A549 (cell line): ENCODE data around the gene CFAP65. TPM values are rescaled to one million over a fixed set of nuclear protein-coding genes. Genes with fewer than 3 reads are reported as not detected.

Experiments
- ATAC-seq, 2 experiments: fragments of 200-7000 bp in 1 of 2; fragments of >200 bp in 1 of 2; cut with Nextera tagmentation in 1 of 2; cut with Tn5 transposase in 1 of 2; 3 replicates each; pipeline versions ENCODE4 v1.8.0 to v1.9.1; 2018 to 2020; ENCODE audit warnings: mild to moderate bottlenecking in 1 of 2, moderate library complexity in 1 of 2
- CTCF ChIA-PET: fragments of 300-600 bp; sonication (Branson Sonifier 250); formaldehyde crosslinking; extraction: SDS; loops from one replicate; lab custom pipeline; 2021; ENCODE audit warnings: antibody characterized with exemption, inconsistent platforms; lab: Yijun Ruan, JAX
- POLR2A ChIA-PET: fragments of 350-600 bp; formaldehyde crosslinking; extraction: SDS; loops from one replicate; lab custom pipeline; 2021; ENCODE audit warnings: antibody characterized with exemption, inconsistent platforms; lab: Yijun Ruan, JAX
- DNase-seq, 2 experiments: peaks; one replicate each; pipeline versions ENCODE4 v3.0.0 to v3.0.0-alpha.2; 2011 to 2016; ENCODE audit warnings: low read depth in 1 of 2, low spot score in 1 of 2
- FAIRE-seq: peaks from 2 replicates; lab custom pipeline; 2011; peaks lifted over from hg19 to GRCh38; lab: Jason Lieb, UNC
- H3K27ac ChIP-seq, 2 experiments: fragments of >200 bp; sonication (Bioruptor Twin); formaldehyde crosslinking; 3 replicates each; pipeline ENCODE4 v1.5.1; 2016 to 2017
- H3K4me1 ChIP-seq: fragments of >200 bp; sonication (Bioruptor Twin); formaldehyde crosslinking; 3 replicates; pipeline ENCODE4 v1.6.1; 2016
- H3K4me2 ChIP-seq: fragments of >200 bp; sonication (Bioruptor Twin); formaldehyde crosslinking; 3 replicates; pipeline ENCODE4 v1.6.1; 2016
- H3K4me3 ChIP-seq: fragments of >200 bp; sonication (Bioruptor Twin); formaldehyde crosslinking; 3 replicates; pipeline ENCODE4 v1.5.1; 2016
- H3K9me3 ChIP-seq: fragments of >200 bp; sonication (Bioruptor Twin); formaldehyde crosslinking; 3 replicates; pipeline ENCODE4 v1.6.1; 2016
- BHLHE40 ChIP-seq: IDR thresholded peaks from 2 replicates; pipeline ENCODE4 v1.6.1; 2012; ENCODE audit warnings: low read depth, low read length, inconsistent platforms
- CBX8 ChIP-seq: fragments of 200-600 bp; sonication (generic); IDR thresholded peaks from 2 replicates; pipeline ENCODE4 v1.6.1; 2016
- EHF ChIP-seq: fragments of 250-450 bp; sonication (Bioruptor Pico); IDR thresholded peaks from 2 replicates; pipeline ENCODE4 v1.5.0; 2020; ENCODE audit warnings: mild to moderate bottlenecking
- ELK1 ChIP-seq: fragments of 150-350 bp; IDR thresholded peaks from 2 replicates; pipeline ENCODE4 v1.6.1; 2014; ENCODE audit warnings: low read depth, mild to moderate bottlenecking, low read length
- ESRRA ChIP-seq: fragments of 150-350 bp; IDR thresholded peaks from 2 replicates; pipeline ENCODE4 v1.6.1; 2014; ENCODE audit warnings: mild to moderate bottlenecking, low read length, borderline replicate concordance
- FOSB ChIP-seq: fragments of 250-450 bp; sonication (Bioruptor Pico); IDR thresholded peaks from 2 replicates; pipeline ENCODE4 v1.5.0; 2020; ENCODE audit warnings: mild to moderate bottlenecking, moderate library complexity
- FOSL2 ChIP-seq, 2 experiments: fragments of 450-650 bp in 1 of 2; fragments of >200 bp in 1 of 2; sonication (Bioruptor Twin) in 1 of 2; formaldehyde crosslinking; IDR thresholded peaks; 2 replicates each; pipeline versions ENCODE4 v1.5.0 to v1.6.1; 2016 to 2020; ENCODE audit warnings: mild to moderate bottlenecking in 1 of 2, moderate library complexity in 1 of 2
- FOXS1 ChIP-seq: fragments of 250-450 bp; sonication (Bioruptor Pico); IDR thresholded peaks from 2 replicates; pipeline ENCODE4 v1.5.0; 2020; ENCODE audit warnings: mild to moderate bottlenecking, moderate library complexity
- HDAC2 ChIP-seq: fragments of 200-600 bp; sonication (generic); IDR thresholded peaks from 2 replicates; pipeline ENCODE4 v1.6.1; 2016
- HMGXB4 ChIP-seq: fragments of 250-450 bp; sonication (Bioruptor Pico); IDR thresholded peaks from 2 replicates; pipeline ENCODE4 v1.5.0; 2021; ENCODE audit warnings: mild to moderate bottlenecking, moderate library complexity, borderline replicate concordance
- HOXA7 ChIP-seq: fragments of 250-450 bp; sonication (Bioruptor Pico); IDR thresholded peaks from 2 replicates; pipeline ENCODE4 v1.5.0; 2020; ENCODE audit warnings: mild to moderate bottlenecking, moderate library complexity
- HOXB13 ChIP-seq: fragments of 250-450 bp; sonication (Bioruptor Pico); IDR thresholded peaks from 2 replicates; pipeline ENCODE4 v1.5.0; 2020; ENCODE audit warnings: low read depth, mild to moderate bottlenecking, moderate library complexity
- HOXB5 ChIP-seq: fragments of 250-450 bp; sonication (Bioruptor Pico); IDR thresholded peaks from 2 replicates; pipeline ENCODE4 v1.5.0; 2020; ENCODE audit warnings: mild to moderate bottlenecking, moderate library complexity
- JUN ChIP-seq, 2 experiments: fragments of >200 bp; sonication (Bioruptor Twin); formaldehyde crosslinking; IDR thresholded peaks; 2 replicates in 1 of 2; 3 replicates in 1 of 2; pipeline ENCODE4 v1.6.1; 2016 to 2017
- KDM5A ChIP-seq: fragments of 200-600 bp; sonication (generic); IDR thresholded peaks from 2 replicates; pipeline ENCODE4 v1.6.1; 2016; ENCODE audit warnings: antibody characterized with exemption, mild to moderate bottlenecking
- NFE2L2 ChIP-seq: fragments of 150-350 bp; conservative IDR thresholded peaks from 2 replicates; pipeline ENCODE4 v1.6.1; 2014; ENCODE audit warnings: low read length
- NR3C1 ChIP-seq: fragments of >200 bp; sonication (Bioruptor Twin); formaldehyde crosslinking; IDR thresholded peaks from 3 replicates; pipeline ENCODE4 v1.6.1; 2017
- PHF8 ChIP-seq: fragments of 200-600 bp; sonication (generic); IDR thresholded peaks from 2 replicates; pipeline ENCODE4 v1.6.1; 2016; ENCODE audit warnings: low read depth, mild to moderate bottlenecking, antibody characterized with exemption, moderate library complexity, borderline replicate concordance
- POLR2A ChIP-seq: IDR thresholded peaks from 2 replicates; pipeline ENCODE4 v1.6.1; 2012; ENCODE audit warnings: mild to moderate bottlenecking, low read length
- RAD21 ChIP-seq, 2 experiments: fragments of >200 bp in 1 of 2; sonication (Bioruptor Twin) in 1 of 2; formaldehyde crosslinking in 1 of 2; IDR thresholded peaks in 1 of 2; conservative IDR thresholded peaks in 1 of 2; 2 replicates in 1 of 2; 3 replicates in 1 of 2; pipeline ENCODE4 v1.6.1; 2012 to 2018; ENCODE audit warnings: inconsistent platforms in 1 of 2
- RFX5 ChIP-seq: fragments of 450-650 bp; IDR thresholded peaks from 2 replicates; pipeline ENCODE4 v1.7.1; 2014; ENCODE audit warnings: antibody characterized with exemption, mild to moderate bottlenecking, moderate library complexity
- SMC3 ChIP-seq: fragments of >200 bp; sonication (Bioruptor Twin); formaldehyde crosslinking; IDR thresholded peaks from 3 replicates; pipeline ENCODE4 v1.6.1; 2018; ENCODE audit warnings: inconsistent platforms
- TFCP2L1 ChIP-seq: fragments of 250-450 bp; sonication (Bioruptor Pico); IDR thresholded peaks from 2 replicates; pipeline ENCODE4 v1.5.0; 2021; ENCODE audit warnings: mild to moderate bottlenecking
- TP53 ChIP-seq: fragments of 250-450 bp; sonication (Bioruptor Pico); IDR thresholded peaks from 2 replicates; pipeline ENCODE4 v1.5.0; 2021; ENCODE audit warnings: mild to moderate bottlenecking, moderate library complexity
- ZC3H11A ChIP-seq: fragments of 450-650 bp; IDR thresholded peaks from 2 replicates; pipeline ENCODE4 v1.6.1; 2014; ENCODE audit warnings: antibody characterized with exemption, mild to moderate bottlenecking
- WGBS: methylation state at CpG from one replicate; pipeline ENCODE4 v1.1.6; 2017; ENCODE audit errors: missing lambda C conversion rate; 5-methylcytosine and 5-hydroxymethylcytosine counted together
- polyA plus RNA-seq, 4 experiments: library from polyadenylated mRNA; depleted of rRNA in 3 of 4; stranded (reverse); fragments of >200 nt; fragmentation: RNase III in 1 of 4; extraction: RNeasy Plus Mini Kit Qiagen cat#74134 plus additional on column Dnase treatment in 1 of 4; gene quantifications; 2 replicates in 3 of 4; 3 replicates in 1 of 4; pipeline ENCODE4 v1.2.3, GENCODE V29; 2011 to 2017
- TF ChIP-seq, protein P1 (sequence below): fragments of >200 bp; sonication (Bioruptor Twin); formaldehyde crosslinking; IDR thresholded peaks from 3 replicates; pipeline ENCODE4 v1.5.1; 2016
- TF ChIP-seq, protein P2 (sequence below): IDR thresholded peaks from 2 replicates; pipeline ENCODE4 v1.6.1; 2012
- TF ChIP-seq, protein P3 (sequence below): IDR thresholded peaks from 2 replicates; pipeline ENCODE4 v1.6.1; 2012; ENCODE audit warnings: low read depth, borderline replicate concordance
- TF ChIP-seq, protein P4 (sequence below): fragments of 450-650 bp; IDR thresholded peaks from 2 replicates; pipeline ENCODE4 v1.6.1; 2014; ENCODE audit warnings: antibody characterized with exemption

CFAP65 gene
- polyA plus RNA-seq, 2 of the 4 experiments (the other 2 are of a cell fraction) = 0.12 to 0.14 TPM

- ChIA-PET CTCF (interaction anchor here (0.5 to 12.9 kb wide), 14 partner anchors 10 to 84 kb away, joined by 3 to 182 read pairs (median 6); partner anchors contain the start of gene IHH), POLR2A (no interaction called here)
- no peak for FAIRE-seq
- Histone ChIP-seq H3K9me3 (no peaks in the 10 kb centered on the region), H3K4me1 (no peaks in the 10 kb centered on the region), H3K27ac (no peak overlapping the region), H3K4me2 (no peak overlapping the region), H3K4me3 (no peak overlapping the region)
- TF ChIP-seq RFX5 (no peak), RAD21 (conservative IDR thresholded peaks at IDR 0.05 in 1 of 2, IDR thresholded peaks at IDR 0.05 in 1 of 2) (no peak), SMC3 (no peak), FOXS1 (no peak), NR3C1 (no peak), TP53 (CRISPR knock-in tag) (no peak), CBX8 (no peak), HOXB5 (CRISPR knock-in tag) (no peak), JUN (IDR thresholded peaks at IDR 0.05) (no peak), TFCP2L1 (no peak), BHLHE40 (no peak)
- TF ChIP-seq, protein P1, sequence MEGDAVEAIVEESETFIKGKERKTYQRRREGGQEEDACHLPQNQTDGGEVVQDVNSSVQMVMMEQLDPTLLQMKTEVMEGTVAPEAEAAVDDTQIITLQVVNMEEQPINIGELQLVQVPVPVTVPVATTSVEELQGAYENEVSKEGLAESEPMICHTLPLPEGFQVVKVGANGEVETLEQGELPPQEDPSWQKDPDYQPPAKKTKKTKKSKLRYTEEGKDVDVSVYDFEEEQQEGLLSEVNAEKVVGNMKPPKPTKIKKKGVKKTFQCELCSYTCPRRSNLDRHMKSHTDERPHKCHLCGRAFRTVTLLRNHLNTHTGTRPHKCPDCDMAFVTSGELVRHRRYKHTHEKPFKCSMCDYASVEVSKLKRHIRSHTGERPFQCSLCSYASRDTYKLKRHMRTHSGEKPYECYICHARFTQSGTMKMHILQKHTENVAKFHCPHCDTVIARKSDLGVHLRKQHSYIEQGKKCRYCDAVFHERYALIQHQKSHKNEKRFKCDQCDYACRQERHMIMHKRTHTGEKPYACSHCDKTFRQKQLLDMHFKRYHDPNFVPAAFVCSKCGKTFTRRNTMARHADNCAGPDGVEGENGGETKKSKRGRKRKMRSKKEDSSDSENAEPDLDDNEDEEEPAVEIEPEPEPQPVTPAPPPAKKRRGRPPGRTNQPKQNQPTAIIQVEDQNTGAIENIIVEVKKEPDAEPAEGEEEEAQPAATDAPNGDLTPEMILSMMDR = no peak
- TF ChIP-seq, protein P2, sequence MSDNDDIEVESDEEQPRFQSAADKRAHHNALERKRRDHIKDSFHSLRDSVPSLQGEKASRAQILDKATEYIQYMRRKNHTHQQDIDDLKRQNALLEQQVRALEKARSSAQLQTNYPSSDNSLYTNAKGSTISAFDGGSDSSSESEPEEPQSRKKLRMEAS = no peak
- no peak for ATAC-seq
- DNase-seq = no peak
- WGBS = 51% methylated on average over 6 of the region's 6 CpGs
Observed at GRCh38 chr2:219071131-219071816, 30.0 kb upstream of the CFAP65 start.

DNA sequence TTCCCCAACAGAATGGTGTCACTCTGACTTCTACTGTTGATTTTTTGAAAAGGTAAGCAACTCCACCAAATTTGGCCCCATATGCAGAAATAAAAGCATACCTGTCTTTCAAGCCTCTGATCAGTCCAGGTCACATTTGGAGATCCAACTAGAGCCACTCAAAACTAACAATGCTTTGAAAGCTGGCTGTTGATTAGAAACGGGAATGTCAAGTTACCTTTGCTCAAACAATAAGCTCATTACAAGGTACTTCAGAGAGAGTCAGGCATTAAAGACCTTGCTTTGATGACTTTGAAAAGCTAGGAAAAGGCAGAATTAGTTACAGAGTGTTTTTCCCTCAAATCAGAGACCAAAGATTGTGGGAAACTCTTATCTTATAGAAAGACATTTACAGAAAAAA is 24.2 kb upstream of the CFAP65 start:
- Histone ChIP-seq H3K4me2 (no peak overlapping the region), H3K27ac (no peak overlapping the region)
- DNase-seq (no peak), ATAC-seq (no peak)
- TF ChIP-seq NFE2L2 (no peak), ZC3H11A (no peak), RFX5 (no peak)
- TF ChIP-seq, protein P3, sequence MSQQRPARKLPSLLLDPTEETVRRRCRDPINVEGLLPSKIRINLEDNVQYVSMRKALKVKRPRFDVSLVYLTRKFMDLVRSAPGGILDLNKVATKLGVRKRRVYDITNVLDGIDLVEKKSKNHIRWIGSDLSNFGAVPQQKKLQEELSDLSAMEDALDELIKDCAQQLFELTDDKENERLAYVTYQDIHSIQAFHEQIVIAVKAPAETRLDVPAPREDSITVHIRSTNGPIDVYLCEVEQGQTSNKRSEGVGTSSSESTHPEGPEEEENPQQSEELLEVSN = no peak
- TF ChIP-seq, all 56 proteins: peak for 0
- Histone ChIP-seq H3K9me3 (no peaks in the 10 kb centered on the region), H3K4me1 (peaks cover 1% of the 10 kb centered on the region; the same call in 2 of the 3 replicates), H3K4me3 (no peak overlapping the region)
- WGBS = 60% methylated on average over 1 of the region's 1 CpG
- ChIA-PET POLR2A (no interaction called here), CTCF (interaction anchor here (0.8 to 12.9 kb wide), 5 partner anchors 7 to 86 kb away, joined by 3 to 332 read pairs (median 22); partner anchors contain the start of genes IHH and NHEJ1)
- peak; percentile 13 for FAIRE-seq

GRCh38 chr2:219062081-219062480 is 20.8 kb upstream of the CFAP65 start:
- ATAC-seq (no peak), FAIRE-seq (no peak)
- CTCF ChIA-PET = interaction anchor here (0.8 to 12.2 kb wide), 6 partner anchors 9 to 89 kb away, joined by 3 to 332 read pairs (median 90); partner anchors contain the start of gene NHEJ1

More at GRCh38 chr2:219062081-219062480, 20.8 kb upstream of the CFAP65 start:
- POLR2A ChIA-PET = no interaction called here
- WGBS = 91% methylated on average over 6 of the region's 6 CpGs
- no peaks in the 10 kb centered on the region for H3K9me3 ChIP-seq
- no peak for DNase-seq
- no peak for TF ChIP-seq HOXB13 (CRISPR knock-in tag)
- no peak for TF ChIP-seq HMGXB4
- no peak for TF ChIP-seq PHF8
- no peak for TF ChIP-seq ESRRA
- TF ChIP-seq POLR2A = no peak
- TF ChIP-seq FOSB (CRISPR knock-in tag) = no peak
- no peak for TF ChIP-seq HDAC2
- no peak for TF ChIP-seq ELK1
- TF ChIP-seq ZC3H11A = no peak
- no peak for TF ChIP-seq BHLHE40
- TF ChIP-seq EHF (CRISPR knock-in tag) = no peak
- no peak for TF ChIP-seq SMC3
- TF ChIP-seq HOXA7 (CRISPR knock-in tag) = no peak
- no peak for TF ChIP-seq FOSL2 (IDR thresholded peaks at IDR 0.05)
- no peak for TF ChIP-seq FOSL2 (CRISPR knock-in tag; IDR thresholded peaks at IDR 0.05)
- TF ChIP-seq, protein P4, sequence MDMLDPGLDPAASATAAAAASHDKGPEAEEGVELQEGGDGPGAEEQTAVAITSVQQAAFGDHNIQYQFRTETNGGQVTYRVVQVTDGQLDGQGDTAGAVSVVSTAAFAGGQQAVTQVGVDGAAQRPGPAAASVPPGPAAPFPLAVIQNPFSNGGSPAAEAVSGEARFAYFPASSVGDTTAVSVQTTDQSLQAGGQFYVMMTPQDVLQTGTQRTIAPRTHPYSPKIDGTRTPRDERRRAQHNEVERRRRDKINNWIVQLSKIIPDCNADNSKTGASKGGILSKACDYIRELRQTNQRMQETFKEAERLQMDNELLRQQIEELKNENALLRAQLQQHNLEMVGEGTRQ = no peak
- TF ChIP-seq KDM5A = no peak
- H3K4me3 ChIP-seq = no peak overlapping the region
- H3K27ac ChIP-seq = no peak overlapping the region
- H3K4me1 ChIP-seq = peaks cover 26% of the 10 kb centered on the region
- H3K4me2 ChIP-seq = no peak overlapping the region
